B cell (primary cell): ENCODE measurements around the gene VASN.

Experiments
- EZH2 ChIP-seq: IDR thresholded peaks from 2 replicates; pipeline ENCODE4 v1.6.1; 2012; ENCODE audit warnings: borderline replicate concordance, low read depth, mild to moderate bottlenecking, moderate library complexity, low read length; ENCODE audit not compliant: insufficient read depth, poor library complexity, severe bottlenecking
- TF ChIP-seq, protein P1 (sequence below): fragments of 200-600 bp; IDR thresholded peaks from one replicate; pipeline ENCODE4 v1.8.0; 2022; ENCODE audit warnings: antibody characterized with exemption, mild to moderate bottlenecking

DNA sequence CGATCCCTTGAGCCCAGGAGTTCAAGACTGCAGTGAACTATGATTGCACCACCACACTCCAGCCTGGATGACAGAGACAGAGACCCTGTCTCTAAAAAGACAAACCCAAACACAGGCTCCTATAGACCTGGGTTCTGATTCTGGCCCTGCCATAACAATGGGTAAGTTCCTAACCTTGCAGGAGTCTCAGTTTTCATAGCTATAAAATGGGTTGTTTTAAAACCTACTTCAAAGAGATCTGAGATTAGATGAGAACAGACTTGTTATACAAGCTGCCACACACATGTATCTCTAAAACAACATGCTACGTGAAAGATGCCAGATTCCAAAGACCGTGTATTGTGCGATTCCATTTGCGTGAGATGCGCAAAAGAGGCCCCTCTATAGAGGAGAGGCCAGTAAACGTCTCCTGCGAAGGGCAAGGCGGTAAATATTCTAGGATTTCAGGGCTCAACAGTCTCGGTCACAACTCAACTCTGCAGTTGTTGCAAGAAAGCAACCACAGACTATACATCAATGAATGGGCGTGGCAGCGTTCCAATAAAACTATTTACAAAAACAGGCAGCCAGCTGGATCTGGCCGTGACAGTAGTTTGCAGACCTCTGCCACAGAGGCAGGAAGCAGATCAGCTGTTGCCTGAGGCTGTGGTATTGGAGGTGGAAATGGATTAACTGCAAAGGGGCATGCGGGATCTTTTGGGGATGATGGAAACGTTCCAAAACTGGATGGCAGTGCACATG, 38.9 kb downstream of the VASN start:
- TF ChIP-seq, protein P1, sequence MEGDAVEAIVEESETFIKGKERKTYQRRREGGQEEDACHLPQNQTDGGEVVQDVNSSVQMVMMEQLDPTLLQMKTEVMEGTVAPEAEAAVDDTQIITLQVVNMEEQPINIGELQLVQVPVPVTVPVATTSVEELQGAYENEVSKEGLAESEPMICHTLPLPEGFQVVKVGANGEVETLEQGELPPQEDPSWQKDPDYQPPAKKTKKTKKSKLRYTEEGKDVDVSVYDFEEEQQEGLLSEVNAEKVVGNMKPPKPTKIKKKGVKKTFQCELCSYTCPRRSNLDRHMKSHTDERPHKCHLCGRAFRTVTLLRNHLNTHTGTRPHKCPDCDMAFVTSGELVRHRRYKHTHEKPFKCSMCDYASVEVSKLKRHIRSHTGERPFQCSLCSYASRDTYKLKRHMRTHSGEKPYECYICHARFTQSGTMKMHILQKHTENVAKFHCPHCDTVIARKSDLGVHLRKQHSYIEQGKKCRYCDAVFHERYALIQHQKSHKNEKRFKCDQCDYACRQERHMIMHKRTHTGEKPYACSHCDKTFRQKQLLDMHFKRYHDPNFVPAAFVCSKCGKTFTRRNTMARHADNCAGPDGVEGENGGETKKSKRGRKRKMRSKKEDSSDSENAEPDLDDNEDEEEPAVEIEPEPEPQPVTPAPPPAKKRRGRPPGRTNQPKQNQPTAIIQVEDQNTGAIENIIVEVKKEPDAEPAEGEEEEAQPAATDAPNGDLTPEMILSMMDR: no peak
- no peak for TF ChIP-seq EZH2
